Measurements from ENCODE around the gene EFNA4. TPM values are rescaled to one million over a fixed set of nuclear protein-coding genes. Genes with fewer than 3 reads are reported as not detected.

Gene EFNA4
- total RNA-seq, 1 donor from 2014 or later = 5.7 TPM

DNA sequence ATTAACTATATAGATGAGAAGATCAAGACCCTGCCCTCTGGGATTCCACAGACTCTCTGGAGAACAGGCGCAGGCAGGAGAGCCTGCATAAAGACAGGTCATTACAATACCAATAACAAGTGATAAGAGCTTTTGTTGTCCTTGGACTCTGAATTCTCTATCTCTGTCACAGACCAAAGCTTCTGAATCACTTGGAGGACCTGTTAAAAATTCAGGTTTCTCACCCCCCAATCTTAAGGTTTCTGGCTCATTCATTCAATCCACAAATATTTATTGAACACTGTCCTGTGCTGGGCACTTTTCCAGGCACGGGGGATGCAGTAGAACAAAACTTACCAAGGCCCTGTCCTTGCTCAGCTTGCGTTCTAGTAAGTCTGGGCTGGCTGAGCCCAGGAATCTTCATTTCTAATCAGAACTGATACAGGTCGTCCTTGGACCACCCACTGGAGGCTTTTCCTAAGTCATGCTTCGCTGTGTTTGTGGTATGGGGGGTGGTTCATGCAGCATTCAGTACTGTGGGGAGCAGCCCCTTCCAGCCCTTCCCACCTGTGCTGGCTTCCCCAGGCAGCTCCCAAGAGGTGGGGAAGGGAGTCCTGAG is 1.4 kb downstream of the EFNA4 start:
- Mint-ChIP-seq H3K27me3 (ENCODE audit: insufficient read depth) (no peaks in the 10 kb centered on the region), H3K4me3 (peak overlapping the region; percentile 93), H3K9me3 (no peaks in the 10 kb centered on the region), H3K36me3 (ENCODE audit: low read depth) (peaks cover 10% of the 10 kb centered on the region), H3K27ac (no peak overlapping the region), H3K4me1 (ENCODE audit: low read depth) (peaks cover 31% of the 10 kb centered on the region)
- DNase-seq (ENCODE audit: low spot score) = no peak
- intact Hi-C loops (cut with micrococcal nuclease) = loop anchor here (1.0 to 5.0 kb wide), 2 partner anchors 13 to 458 kb away; partner anchors contain the start of genes ADAR and EFNA3

DNA sequence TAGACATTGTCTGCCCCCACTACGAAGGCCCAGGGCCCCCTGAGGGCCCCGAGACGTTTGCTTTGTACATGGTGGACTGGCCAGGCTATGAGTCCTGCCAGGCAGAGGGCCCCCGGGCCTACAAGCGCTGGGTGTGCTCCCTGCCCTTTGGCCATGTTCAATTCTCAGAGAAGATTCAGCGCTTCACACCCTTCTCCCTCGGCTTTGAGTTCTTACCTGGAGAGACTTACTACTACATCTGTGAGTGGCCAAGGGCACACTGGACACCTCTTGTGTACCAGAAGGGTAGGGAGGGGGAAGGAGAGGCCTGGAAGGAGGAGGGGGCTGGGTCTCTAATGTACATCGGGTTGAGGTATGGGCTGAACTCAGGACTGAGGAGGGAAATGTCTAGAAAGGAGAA is 3.2 kb downstream of the EFNA4 start:
- DNase-seq (ENCODE audit: low spot score) = no peak
- Mint-ChIP-seq H3K9me3 (no peaks in the 10 kb centered on the region), H3K27me3 (ENCODE audit: insufficient read depth) (no peaks in the 10 kb centered on the region), H3K27ac (no peak overlapping the region), H3K36me3 (ENCODE audit: low read depth) (peaks cover 7% of the 10 kb centered on the region), H3K4me1 (ENCODE audit: low read depth) (peaks cover 29% of the 10 kb centered on the region), H3K4me3 (no peak overlapping the region)
- intact Hi-C loops (cut with micrococcal nuclease) = no loop called here

DNA sequence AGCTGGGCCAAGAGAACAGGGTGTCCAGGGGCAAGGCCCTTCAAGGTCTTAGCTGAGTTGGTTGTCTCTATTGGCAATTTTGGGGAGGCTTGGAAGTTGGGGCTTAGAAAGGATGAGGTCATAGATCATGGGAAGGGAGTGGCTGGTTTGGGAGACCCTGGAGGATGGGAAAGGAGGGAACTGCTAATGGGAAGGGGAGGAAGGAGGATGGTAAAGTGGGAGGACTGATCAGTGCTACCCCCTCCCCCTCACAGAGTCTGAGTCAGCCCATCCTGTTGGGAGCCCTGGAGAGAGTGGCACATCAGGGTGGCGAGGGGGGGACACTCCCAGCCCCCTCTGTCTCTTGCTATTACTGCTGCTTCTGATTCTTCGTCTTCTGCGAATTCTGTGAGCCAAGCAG is 5.1 kb downstream of the EFNA4 start:
- Mint-ChIP-seq H3K4me3 (no peak overlapping the region), H3K27ac (peak overlapping the region; percentile 42), H3K9me3 (no peaks in the 10 kb centered on the region), H3K36me3 (ENCODE audit: low read depth) (peaks cover 7% of the 10 kb centered on the region), H3K4me1 (ENCODE audit: low read depth) (peaks cover 28% of the 10 kb centered on the region), H3K27me3 (ENCODE audit: insufficient read depth) (peaks cover 2% of the 10 kb centered on the region)
- DNase-seq (ENCODE audit: low spot score) = no peak
- intact Hi-C loops (cut with micrococcal nuclease) = no loop called here

DNA sequence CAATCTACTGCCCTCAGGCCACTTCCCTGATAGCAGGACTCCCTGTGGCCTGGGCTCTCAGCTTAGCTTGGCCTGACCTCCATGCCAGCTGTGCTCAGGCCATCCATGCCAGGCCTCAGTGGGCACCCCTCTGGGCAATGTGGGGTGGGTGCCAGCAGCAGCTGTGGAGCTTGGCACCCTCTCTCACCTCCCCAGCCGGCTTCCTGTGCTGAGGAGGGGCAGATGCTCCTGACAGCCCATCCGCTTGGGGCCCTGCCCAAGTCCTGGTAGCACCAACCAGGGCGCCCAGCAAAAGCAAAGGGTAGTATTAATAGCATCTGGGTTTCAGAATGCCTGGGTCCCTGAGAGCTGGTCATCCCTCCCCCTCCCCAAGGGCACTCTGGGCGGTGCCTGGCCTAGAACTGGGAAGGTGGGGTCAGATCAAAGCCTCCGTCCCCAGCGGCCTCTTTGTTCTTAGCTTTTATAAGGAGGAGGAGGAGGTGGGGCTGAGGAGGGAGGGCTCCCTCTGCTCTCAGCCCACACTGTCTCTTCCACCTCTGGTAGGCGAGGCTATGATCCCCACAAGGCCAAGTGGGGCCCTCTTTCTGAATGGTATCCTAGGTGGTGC is 6.1 kb downstream of the EFNA4 start:
- Mint-ChIP-seq H3K36me3 (ENCODE audit: low read depth) (peaks cover 7% of the 10 kb centered on the region), H3K27ac (no peak overlapping the region), H3K9me3 (no peaks in the 10 kb centered on the region), H3K27me3 (ENCODE audit: insufficient read depth) (peaks cover 2% of the 10 kb centered on the region), H3K4me1 (ENCODE audit: low read depth) (peaks cover 26% of the 10 kb centered on the region), H3K4me3 (no peak overlapping the region)
- no peak for DNase-seq (ENCODE audit: low spot score)
- intact Hi-C loops (cut with micrococcal nuclease) = no loop called here

DNA sequence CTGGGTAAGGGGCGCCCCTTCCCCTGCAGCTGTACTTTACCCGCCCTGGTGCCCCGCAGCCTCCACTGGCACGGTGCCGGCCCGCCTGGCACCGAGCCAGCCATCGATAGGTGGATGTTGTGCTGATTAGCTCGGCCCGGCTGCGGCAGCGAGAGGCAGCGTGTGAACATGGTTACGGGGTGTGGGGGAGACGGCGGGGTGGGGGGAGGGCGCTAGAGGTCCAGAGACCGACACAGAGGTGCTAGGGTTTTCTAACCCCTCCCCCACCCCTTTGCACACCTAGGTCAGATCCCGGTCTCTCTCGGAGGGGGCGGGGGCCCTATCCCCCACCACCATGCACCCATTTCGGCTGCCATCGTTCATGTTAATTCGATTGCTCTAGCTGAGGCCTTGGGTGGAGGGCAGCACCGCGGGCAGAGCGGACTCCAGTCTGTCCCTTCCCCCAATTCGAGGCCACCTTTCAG is 6.7 kb downstream of the EFNA4 start:
- Mint-ChIP-seq H3K27ac (no peak overlapping the region), H3K27me3 (ENCODE audit: insufficient read depth) (peaks cover 2% of the 10 kb centered on the region), H3K4me1 (ENCODE audit: low read depth) (peaks cover 20% of the 10 kb centered on the region), H3K9me3 (no peaks in the 10 kb centered on the region), H3K36me3 (ENCODE audit: low read depth) (peaks cover 7% of the 10 kb centered on the region), H3K4me3 (no peak overlapping the region)
- no peak for DNase-seq (ENCODE audit: low spot score)
- intact Hi-C loops (cut with micrococcal nuclease) = no loop called here

DNA sequence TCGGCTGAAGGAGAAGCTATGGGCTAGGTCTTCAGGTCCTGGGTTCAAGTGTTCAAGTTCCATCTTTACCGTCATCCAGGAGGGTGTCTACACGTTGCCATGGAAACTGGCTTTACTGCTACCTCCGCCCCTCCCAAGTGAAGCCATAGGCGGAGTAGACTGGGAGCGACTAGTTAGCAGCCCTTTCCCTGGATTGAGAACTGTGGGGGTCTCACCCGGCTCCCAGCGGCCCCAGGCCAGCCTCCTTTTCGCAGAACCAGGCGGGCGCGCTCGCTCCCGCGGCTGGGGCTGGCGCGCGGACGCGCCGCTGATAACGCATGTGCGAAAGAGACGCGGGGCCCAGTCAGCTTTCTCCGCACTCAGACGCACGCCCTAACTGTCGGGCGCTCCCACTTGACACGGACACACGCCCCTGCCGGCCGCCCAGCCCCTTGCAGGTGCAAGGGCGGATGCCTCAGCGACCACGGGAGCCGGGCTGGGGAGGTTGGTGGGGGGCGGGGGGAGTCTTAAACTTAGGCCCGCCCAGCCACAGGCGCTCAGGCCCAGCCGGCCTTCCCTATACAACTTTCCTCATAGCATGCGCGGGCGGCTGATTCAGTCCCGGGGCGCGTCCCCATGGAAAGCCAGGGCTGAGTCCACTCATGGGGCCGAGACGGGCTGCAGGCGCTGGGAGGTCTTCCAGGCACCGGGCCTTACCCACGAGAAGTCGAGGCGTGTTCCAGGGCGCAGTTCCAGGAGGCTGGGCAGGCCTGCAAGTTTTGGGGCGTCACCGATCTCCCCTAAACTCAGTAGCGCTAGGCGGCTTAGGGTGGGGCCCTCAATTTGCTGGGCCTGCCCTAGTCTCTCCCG is 7.4 kb downstream of the EFNA4 start:
- peaks cover 7% of the 10 kb centered on the region for H3K36me3 Mint-ChIP-seq (ENCODE audit: low read depth)

DNA sequence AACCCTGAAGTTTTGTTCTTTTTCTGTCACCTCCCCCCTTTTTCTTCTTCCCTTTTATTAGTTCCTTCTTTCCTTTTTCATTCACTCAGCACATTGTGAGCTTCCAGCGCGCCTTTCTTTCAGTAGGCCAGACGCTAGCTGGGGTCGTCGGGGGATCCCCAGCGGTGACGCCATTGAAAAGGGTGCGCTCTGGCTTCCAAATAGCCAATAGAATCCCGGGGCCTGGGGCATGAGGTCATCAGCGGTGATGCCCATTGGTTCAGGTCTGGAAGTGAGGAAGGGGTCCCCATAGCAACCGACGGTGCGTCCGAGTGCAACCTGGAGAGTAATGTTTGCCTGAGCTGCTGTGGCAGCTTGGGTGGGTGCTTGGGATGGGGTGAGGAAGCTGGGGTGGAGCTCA is 8.2 kb downstream of the EFNA4 start:
- intact Hi-C loops (cut with micrococcal nuclease) = loop anchor here (1.0 kb wide), 2 partner anchors 8 to 10 kb away; partner anchors contain the start of gene EFNA4
- Mint-ChIP-seq H3K27ac (no peak overlapping the region), H3K27me3 (ENCODE audit: insufficient read depth) (peaks cover 2% of the 10 kb centered on the region), H3K36me3 (ENCODE audit: low read depth) (peaks cover 6% of the 10 kb centered on the region), H3K4me3 (peak overlapping the region; percentile 29), H3K4me1 (ENCODE audit: low read depth) (peaks cover 20% of the 10 kb centered on the region), H3K9me3 (no peaks in the 10 kb centered on the region)
- no peak for DNase-seq (ENCODE audit: low spot score)

More for the DNA sequence above, 7.4 kb downstream of the EFNA4 start:
- DNase-seq (ENCODE audit: low spot score) = peak; percentile 66
- Mint-ChIP-seq H3K9me3 (no peaks in the 10 kb centered on the region), H3K4me1 (ENCODE audit: low read depth) (peaks cover 20% of the 10 kb centered on the region), H3K27ac (no peak overlapping the region), H3K27me3 (ENCODE audit: insufficient read depth) (peaks cover 2% of the 10 kb centered on the region), H3K4me3 (peak overlapping the region; percentile 29)
- intact Hi-C loops (cut with micrococcal nuclease) = loop anchor here (1.0 kb wide), 2 partner anchors 8 to 10 kb away; partner anchors contain the start of gene EFNA4

DNA sequence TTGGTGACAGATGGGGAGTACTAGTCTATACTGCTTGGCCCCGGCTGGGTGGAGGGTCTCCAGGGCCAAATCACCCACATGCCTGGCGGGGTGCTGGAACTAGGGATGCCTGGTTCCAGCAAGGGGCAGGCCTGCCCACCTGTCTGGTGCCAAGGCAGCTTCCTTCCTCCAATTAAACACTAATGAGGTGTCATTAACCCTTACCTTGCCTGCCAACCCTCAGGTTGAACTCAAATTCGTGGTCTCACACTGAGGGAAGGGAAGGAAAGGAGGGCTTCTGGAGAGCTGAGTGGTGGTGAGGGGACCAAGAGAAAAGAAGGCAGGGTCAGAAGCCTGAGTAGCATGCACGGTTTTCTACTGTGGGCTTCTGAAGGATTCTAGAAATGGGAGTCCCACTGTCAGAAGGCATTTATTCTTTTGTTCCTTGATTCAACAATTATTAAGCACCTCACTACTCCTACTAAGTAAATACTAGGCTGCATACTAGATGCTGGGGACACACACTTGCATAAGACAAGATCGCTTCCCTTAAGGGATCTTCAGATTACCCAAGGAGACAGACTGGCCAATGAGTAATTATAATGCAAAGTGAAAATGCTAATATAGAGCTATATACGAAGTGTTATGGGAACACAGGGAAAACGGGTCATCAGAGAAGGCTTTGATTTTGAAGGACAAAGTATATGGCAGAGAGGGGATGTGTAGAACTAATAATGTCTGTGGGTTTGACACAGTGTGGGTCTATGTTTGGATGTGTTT is 9.2 kb downstream of the EFNA4 start:
- H3K4me3 Mint-ChIP-seq = no peak overlapping the region
- H3K27me3 Mint-ChIP-seq (ENCODE audit: insufficient read depth) = peaks cover 6% of the 10 kb centered on the region
- intact Hi-C loops (cut with micrococcal nuclease) = no loop called here
- H3K4me1 Mint-ChIP-seq (ENCODE audit: low read depth) = peaks cover 24% of the 10 kb centered on the region
- no peaks in the 10 kb centered on the region for H3K9me3 Mint-ChIP-seq
- H3K27ac Mint-ChIP-seq = no peak overlapping the region
- DNase-seq (ENCODE audit: low spot score) = no peak
- H3K36me3 Mint-ChIP-seq (ENCODE audit: low read depth) = peaks cover 4% of the 10 kb centered on the region

DNA sequence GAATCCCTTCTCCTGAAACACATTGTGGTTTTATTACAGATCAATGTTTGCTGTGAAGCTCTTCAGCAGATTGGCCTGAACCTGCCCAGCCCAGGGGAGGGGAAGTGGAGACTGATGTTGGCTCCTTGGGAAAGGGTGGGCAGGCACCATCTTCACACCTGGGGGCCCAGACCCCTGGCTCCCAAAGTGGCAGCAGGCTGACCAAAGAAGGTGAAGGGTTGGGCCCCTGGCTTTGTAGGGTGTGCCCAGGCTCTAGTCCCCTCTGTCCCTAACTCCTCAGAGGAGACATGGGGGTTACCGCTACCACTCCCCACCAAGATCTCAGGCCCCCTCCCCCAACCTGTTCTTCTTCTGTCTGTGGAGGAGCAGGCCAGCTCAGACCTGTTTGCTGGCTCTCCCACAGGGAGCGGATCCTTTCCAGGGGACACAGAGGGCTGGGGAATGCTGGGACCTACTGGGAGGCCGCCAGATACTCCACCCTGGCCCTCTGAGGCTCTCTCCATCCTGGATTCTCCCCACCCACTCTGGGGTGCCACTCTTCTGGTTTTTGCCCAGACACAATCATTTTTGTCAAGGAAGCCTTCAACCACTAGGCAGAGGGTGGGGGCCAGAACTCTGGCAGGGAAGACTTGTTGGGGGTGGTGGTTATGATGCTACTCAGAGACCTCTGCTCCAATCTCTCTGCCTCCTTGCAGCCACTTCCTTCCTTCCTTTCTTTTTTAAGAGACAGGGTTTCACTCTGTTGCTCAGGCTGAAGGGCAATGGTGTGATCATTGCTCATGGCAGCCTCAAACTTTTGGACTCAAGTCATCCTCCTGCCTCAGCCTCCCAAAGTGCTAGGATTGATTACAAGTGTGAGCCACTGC is 10.1 kb downstream of the EFNA4 start:
- no peak for DNase-seq (ENCODE audit: low spot score)
- H3K4me3 Mint-ChIP-seq = no peak overlapping the region
- H3K27me3 Mint-ChIP-seq (ENCODE audit: insufficient read depth) = peaks cover 14% of the 10 kb centered on the region
- H3K27ac Mint-ChIP-seq = no peak overlapping the region
- peaks cover 27% of the 10 kb centered on the region for H3K4me1 Mint-ChIP-seq (ENCODE audit: low read depth)
- intact Hi-C loops (cut with micrococcal nuclease) = no loop called here
- H3K36me3 Mint-ChIP-seq (ENCODE audit: low read depth) = peaks cover 4% of the 10 kb centered on the region
- H3K9me3 Mint-ChIP-seq = no peaks in the 10 kb centered on the region

DNA sequence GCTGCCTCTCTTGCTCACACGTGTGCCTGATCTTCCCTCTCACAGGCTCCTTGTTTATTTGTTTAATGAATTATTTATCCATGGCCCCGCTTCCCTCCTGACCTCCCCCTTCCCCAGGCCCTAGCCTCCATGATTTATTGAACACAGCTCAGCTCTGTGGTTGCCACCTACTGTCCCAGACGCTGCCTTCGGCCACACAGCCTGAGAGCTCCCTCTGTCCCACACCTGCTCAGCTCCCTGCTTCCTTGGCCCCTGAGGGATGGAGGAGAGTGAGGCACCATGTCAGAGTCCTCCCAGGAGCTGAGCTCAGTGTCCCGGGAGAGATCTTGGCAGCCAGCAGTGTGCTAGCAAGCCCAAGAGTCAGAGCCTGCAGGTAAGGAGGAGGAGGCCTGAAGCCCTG is 12.0 kb downstream of the EFNA4 start:
- H3K9me3 Mint-ChIP-seq = no peaks in the 10 kb centered on the region
- no peak for DNase-seq (ENCODE audit: low spot score)
- no peak overlapping the region for H3K4me3 Mint-ChIP-seq
- peaks cover 35% of the 10 kb centered on the region for H3K4me1 Mint-ChIP-seq (ENCODE audit: low read depth)
- intact Hi-C loops (cut with micrococcal nuclease) = no loop called here
- H3K27ac Mint-ChIP-seq = no peak overlapping the region
- H3K36me3 Mint-ChIP-seq (ENCODE audit: low read depth) = no peaks in the 10 kb centered on the region
- H3K27me3 Mint-ChIP-seq (ENCODE audit: insufficient read depth) = peaks cover 29% of the 10 kb centered on the region

DNA sequence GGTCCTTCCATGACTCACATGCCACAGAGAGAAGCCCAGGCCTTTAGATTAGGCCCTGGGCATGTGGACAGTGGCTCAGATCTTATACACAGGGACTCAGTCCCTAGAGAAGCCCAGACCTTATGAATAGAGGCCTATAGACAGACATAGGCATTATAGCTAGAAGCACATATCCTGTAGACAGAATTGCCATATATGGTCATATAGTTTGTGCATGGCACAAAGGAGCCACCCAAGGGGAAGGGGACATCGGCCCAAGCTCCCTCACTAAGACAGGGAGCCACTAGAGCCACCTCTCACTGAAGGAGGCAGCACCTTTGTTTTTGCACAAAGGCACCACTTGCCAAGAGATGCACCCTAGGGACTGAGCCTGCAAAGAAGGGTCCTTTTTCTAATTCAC is 12.8 kb downstream of the EFNA4 start:
- no peak for DNase-seq (ENCODE audit: low spot score)
- no peak overlapping the region for H3K27ac Mint-ChIP-seq
- H3K27me3 Mint-ChIP-seq (ENCODE audit: insufficient read depth) = peaks cover 34% of the 10 kb centered on the region
- peaks cover under 1% of the 10 kb centered on the region for H3K36me3 Mint-ChIP-seq (ENCODE audit: low read depth)
- intact Hi-C loops (cut with micrococcal nuclease) = no loop called here
- peaks cover 39% of the 10 kb centered on the region for H3K4me1 Mint-ChIP-seq (ENCODE audit: low read depth)
- H3K4me3 Mint-ChIP-seq = no peak overlapping the region
- no peaks in the 10 kb centered on the region for H3K9me3 Mint-ChIP-seq

DNA sequence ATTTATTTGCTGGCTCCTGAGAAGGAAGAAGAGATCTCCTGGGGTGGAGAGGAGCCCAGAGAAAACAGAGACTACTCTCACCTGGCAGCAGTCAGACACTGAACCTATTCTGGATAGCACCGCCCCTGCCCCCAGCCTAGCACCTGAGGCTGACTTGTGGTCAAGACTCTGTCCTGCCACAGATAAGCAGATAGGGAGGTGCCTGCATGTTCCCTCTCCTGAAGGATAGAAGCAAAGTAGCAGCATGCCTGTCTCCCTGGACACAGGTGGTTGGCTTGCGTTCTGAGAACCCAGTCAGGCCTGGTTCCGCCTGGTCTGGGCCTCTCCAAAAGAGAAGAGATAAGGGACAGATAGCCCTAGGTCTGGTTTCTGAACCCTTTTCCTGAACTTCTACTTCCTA is 13.8 kb downstream of the EFNA4 start:
- peaks cover 40% of the 10 kb centered on the region for H3K27me3 Mint-ChIP-seq (ENCODE audit: insufficient read depth)
- DNase-seq (ENCODE audit: low spot score) = no peak
- peaks cover 40% of the 10 kb centered on the region for H3K4me1 Mint-ChIP-seq (ENCODE audit: low read depth)
- no peak overlapping the region for H3K4me3 Mint-ChIP-seq
- peaks cover 4% of the 10 kb centered on the region for H3K36me3 Mint-ChIP-seq (ENCODE audit: low read depth)
- no peak overlapping the region for H3K27ac Mint-ChIP-seq
- no peaks in the 10 kb centered on the region for H3K9me3 Mint-ChIP-seq
- intact Hi-C loops (cut with micrococcal nuclease) = no loop called here

Measured in activated T-helper 1 cell treated with anti-CD3 and anti-CD28 coated beads, Interleukin-12 subunit alpha, Interleukin-12 subunit beta, Interleukin-2, Interleukin-4 antibody, amounts not matched to agents 30 ng/mL and 10 ng/mL and 1 ng/mL, durations not matched to agents 14 hours and 24 hours and 36 hours (primary cell).